CD4-positive, alpha-beta T cell treated with Interleukin-4 for 1 hour (primary cell): ENCODE results near the gene SLC5A9.
"Not testable (repeated sequence)": the region's sequence is repeated elsewhere in the genome, so short reads cannot be mapped to it uniquely, and the experiment has no call there.

ENCODE experiments used
- DNase-seq, 2 donors: peaks; one replicate each; pipeline ENCODE4 v3.0.0-alpha.2; 2020 to 2022

The SLC5A9 gene

DNA sequence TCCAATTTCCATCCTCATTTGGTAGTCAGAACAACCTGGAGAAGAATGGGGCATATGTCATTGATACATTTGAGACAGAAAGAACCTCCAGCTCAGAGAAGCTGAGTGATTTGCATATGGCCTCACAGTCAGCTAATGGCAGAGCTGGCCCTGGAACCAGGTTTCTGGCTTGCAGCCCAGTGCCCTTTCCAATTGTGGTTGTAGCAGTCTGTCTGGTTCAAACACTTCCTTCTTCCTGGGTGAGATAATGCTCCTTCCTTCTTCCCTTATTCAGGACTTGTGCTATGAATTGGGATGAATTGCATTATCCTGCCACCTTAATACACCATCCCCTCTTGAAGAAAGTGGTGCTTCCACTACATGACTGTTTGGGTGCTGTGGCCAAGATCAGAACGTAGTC is 24.2 kb downstream of the SLC5A9 start:
- DNase-seq: no peak

DNA sequence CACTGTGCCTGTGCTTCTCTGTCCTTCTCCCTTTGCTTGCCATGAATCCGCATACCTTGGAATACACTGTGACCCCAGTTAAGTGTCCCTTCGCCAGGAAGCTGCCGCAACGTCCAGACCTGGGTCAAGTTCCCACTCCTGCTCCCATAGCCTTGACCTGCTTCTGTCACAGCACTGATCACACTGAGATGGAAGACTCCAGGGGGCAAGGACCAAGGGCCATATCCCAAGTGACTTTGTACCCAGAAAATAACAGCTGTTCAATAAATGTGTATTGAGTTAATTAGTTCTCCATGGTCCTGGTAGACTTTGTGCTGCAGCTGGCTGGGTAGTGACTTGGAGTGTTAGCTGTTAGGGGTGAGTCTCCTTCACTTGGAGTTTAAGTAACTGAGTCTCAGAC is 25.8 kb downstream of the SLC5A9 start:
- no peak for DNase-seq

DNA sequence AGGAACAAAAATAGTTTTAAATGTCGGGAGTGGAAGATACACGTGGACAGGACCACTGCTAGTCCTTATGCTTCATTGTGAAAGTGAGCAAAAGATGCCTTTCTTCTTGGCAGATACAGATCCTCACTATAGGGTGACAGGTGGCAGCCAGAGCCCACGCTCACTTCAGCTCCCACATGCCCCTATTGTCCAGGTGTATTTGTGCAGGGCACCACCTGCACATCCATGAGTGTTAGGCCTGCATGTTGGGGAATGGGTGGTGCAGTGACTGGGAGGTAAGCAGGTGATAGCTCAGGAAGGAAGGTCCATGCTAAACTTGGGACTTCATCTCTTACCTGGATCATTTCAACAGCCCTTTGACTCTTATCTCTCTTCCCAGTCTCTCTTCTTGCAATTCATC is 27.4 kb downstream of the SLC5A9 start:
- DNase-seq: no peak

DNA sequence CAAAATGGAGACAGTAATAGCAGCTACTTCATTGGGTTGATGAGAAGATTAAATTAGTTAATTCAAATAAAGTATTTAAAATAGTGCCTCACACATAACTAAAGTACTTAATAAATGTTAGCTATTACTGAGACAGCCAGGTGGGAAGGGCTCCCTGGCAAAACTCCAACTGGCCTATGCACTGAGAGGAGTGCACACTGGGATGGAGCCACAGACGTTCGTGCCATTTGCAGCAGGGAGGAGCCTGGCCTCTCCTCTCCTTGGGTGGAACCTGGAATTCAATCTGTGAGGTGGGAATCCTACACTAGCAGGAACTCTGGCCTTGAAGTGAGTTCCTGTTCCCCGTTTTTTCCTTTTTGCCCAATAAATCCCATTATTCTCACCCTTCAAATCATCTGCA is 28.1 kb downstream of the SLC5A9 start:
- no peak for DNase-seq

DNA sequence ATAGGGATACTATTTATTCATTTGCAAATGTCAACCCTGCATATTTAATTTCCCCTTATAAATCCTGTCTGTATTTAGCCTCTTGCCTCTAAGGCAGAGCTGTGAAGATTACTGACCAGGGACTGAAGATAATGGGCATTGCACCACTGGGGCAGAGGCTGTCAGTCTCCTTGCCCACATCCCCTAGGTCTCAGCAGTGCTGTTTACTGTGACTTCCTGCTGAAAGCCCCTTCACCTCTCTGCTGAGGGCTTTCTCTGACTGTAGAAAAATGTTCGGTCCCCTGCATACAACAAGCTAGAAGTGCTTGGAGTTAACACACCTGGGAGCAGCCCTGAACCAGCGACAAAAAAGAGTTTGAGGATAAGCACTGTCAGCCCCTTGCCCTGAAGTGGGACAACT is 28.8 kb downstream of the SLC5A9 start:
- no peak for DNase-seq

DNA sequence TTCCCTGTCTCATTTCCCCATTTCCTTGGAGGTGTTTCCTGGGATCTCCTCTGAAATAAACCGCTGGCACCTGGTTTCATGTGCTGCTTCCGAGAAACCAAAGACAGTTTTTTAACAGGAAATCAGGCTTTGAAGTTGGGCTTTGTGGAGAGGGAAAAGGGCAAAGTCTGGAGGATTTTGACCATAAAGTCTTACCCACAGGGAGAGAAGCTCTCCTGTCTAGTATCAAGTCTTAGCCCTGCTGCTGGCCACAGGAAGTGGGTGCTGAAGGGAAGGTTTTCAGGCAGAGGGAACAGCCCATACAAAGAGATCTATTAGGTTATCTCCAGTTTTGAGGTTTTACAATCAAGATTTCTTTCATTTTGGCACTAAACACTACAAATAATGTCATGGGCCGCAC is 29.3 kb downstream of the SLC5A9 start:
- no peak for DNase-seq

DNA sequence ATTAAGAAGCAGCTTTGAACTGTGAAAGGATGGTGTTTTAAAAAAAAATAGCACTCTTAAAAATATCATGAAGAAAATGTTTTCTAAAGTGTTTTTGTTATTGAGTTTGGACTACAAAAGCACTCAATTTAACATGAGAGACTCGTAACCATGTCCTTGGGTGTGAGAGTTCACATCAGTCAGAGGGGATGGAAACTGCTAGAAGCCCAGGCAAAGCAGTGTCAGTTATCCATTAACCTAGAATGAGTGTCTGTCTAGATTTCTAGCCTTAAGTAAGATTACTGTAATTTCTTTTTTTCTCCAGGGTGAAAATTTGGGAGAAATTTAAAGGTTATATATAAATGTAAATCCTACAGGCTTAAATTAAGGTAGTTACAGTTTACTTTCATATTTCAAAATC is 31.7 kb downstream of the SLC5A9 start:
- DNase-seq: no peak

DNA sequence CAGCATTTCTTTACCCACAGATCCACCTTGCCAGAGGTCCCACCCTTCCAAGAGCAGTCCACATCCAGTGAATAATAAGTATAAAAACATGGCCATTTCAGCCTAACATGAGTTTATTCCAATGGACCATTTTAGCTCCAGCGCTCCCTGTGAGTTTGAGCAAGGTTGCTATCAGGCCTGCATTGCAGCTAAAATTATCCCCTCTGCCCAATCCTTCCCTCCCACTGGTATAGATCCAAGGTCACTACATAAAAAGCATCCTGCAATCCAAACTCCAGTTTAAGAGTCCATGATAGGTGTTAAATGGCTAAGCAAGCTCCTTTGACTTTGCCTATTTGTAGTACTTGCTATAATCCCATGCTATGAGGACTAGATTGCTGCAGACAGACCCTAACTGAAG is 35.6 kb downstream of the SLC5A9 start:
- DNase-seq: no peak

DNA sequence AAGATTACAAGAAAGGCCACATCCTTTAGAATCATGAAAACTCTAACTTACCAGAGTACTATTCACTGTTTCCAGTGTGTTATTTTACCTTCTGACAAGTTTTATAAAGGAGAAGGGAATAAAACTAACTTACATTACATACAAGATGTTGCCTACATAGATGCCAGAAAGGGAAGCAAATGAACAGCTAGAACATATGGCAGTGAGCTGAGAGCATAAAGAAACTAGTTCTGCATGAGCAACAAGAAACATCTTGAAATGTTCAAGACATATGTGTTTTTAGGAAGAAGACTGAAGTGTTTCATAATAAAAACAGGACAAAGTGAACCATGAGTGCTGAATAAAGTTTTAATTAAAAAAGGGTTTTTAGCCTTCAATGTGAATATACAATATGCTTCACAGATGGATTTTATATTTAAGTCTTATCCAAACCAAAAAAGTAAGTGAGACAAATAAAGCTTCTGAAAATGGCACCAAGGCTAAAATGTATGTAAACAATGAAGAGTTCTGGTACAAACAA is 39.4 kb downstream of the SLC5A9 start:
- no peak for DNase-seq

DNA sequence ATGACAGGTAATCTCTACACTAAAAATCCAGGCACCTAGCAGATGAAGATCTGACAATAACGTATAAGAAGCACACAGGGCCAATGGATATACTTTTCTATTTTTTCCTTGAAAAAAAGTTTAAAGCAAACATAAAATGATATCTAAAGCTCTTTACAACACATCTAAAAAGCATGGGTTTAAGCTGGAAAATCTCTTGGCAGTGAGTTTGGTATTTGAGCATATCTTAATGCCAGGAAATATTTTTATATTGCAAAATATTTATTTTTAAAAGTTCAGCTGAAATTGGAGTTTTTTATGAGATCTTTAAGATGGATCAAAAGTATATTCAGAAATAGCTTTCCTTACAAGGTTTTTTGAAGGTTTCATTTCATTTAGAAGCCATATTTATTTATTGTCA is 40.5 kb downstream of the SLC5A9 start:
- no peak for DNase-seq

DNA sequence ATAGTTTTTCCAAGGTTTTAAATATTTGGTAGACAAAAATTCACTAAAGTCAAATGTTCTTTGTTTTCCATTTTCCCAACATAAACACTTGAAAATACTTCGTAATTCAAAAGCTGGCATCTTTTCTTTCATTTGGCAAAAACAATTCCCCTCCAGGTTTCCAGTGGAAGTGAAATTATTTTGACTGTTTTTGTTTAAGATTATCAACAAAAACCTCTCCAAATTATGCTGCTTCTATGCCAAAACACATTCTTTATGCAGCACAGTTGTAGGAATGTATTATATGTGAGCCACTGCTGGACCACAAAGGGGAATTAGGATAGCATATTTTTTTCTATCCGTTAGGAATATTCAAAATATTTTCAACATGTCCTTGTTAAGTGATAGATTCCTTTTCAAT is 44.1 kb downstream of the SLC5A9 start:
- no peak for DNase-seq

DNA sequence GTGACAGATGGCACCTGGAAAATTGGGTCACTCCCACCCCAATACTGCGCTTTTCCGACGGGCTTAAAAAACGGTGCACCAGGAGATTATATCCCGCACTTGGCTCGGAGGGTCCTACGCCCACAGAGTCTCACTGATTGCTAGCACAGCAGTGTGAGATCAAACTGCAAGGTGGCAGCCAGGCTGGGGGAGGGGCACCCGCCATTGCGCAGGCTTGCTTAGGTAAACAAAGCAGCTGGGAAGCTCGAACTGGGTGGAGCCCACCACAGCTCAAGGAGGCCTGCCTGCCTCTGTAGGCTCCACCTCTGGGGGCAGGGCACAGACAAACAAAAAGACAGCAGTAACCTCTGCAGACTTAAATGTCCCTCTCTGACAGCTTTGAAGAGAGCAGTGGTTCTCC is 54.9 kb downstream of the SLC5A9 start:
- not testable (repeated sequence) for DNase-seq

DNA sequence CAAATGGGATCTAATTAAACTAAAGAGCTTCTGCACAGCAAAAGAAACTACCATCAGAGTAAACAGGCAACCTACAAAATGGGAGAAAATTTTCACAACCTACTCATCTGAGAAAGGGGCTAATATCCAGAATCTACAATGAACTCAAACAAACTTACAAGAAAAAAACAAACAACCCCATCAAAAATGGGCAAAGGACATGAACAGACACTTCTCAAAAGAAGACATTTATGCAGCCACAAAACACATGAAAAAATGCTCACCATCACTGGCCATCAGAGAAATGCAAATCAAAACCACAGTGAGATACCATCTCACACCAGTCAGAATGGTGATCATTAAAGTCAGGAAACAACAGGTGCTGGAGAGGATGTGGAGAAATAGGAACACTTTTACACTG is 59.8 kb downstream of the SLC5A9 start:
- not testable (repeated sequence) for DNase-seq

DNA sequence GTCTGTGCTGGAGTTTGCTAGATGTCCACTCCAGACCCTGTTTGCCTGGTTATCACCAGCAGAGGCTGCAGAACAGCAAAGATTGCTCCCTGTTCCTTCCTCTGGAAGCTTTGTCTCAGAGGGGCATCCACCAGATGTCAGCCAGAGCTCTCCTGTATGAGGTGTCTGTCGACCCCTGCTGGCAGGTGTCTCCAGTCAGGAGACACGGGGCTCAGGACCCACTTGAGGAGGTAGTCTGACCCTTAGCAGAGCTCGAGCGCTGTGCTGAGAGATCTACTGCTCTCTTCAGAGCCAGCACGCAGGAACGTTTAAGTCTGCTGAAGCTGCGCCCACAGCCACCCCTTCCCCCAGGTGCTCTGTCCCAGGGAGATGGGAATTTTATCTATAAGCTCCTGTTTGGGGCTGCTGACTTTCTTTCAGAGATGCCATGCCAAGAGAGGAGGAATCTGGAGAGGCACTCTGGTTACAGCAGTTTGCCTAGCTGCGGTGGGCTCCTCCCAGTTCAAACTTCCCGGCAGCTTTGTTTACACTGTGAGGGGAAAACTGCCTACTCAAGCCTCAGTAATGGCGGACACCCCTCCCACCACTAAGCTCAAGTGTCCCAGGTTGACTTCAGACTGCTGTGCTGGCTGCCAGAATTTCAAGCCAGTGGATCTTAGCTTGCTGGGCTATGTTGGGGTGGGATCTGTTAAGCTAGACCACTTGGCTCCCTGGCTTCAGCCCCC is 62.3 kb downstream of the SLC5A9 start:
- DNase-seq: not testable (repeated sequence)

DNA sequence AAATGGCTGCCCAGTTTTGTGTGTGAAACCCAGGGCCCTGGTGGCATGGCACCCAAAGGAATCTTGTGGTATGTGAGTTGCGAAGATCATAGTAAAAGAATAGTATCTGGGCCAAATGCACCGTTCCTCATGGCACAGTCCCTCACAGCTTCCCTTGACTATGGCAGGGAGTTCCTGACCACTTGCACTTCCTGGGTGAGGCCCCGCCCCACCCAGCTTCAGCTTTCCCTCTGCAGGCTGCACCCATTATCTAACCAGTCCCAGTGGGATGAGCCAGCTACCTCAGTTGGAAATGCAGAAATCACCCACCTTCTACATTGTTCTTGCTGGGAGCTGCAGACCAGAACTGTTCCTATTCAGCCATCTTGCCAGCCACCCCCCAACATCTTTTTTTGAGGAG is 63.0 kb downstream of the SLC5A9 start:
- DNase-seq: no peak

DNA sequence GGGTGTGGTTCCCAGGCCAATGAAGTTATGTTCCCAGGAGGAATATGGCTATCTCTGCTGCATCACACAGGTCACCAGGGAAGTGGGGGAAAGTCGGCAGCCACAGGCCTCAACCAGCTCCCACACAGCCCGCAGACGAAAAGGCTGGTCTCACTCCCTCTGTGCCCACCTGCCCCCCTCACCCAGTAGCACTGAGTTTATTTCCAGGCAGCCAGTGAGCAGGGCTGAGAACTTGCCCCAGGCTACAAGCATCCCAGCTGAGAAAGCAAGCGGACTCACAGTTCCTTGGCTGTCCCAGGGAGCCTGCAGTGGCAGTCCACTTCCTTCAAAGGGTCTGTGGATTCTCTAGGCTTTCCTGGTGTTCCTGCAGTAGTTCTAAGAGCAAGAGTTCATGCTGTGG is 68.9 kb downstream of the SLC5A9 start:
- DNase-seq: no peak

DNA sequence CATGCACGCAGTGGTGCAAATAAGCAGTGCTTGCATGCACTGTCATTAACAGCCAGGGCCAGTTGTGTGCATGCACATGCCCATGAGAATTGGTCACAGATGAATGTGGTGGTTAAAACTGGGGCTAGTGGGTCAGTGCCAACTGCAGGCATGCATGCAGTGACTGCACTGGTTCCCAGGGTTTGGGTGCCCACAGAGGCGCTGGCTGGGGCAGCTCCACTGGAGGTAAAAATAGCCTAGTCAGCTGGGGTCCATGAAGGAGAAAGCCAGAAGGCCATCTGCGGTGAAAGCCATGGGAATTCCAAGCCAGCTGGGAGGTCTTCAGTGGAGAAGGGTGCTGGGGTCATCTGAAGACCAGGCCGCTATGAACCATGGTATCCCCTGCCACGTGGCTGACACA is 70.2 kb downstream of the SLC5A9 start:
- DNase-seq: no peak

DNA sequence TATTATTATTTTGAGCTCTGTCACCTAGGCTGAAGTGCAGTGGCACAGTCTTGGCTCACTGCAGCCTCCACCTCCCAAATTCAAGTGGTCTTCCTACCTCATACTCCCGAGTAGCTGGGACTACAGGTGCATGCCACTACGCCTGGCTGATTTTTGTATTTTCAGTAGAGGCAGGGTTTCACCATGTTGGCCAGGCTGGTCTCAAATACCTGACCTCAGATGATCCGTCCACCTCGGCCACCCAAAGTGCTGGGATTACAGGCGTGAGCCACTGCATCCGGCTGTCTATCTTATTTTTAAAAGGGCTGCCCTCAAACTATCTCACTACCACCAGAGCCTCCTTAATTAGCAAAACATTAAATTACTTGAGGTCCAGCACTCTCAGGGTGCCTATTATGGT is 71.6 kb downstream of the SLC5A9 start:
- not testable (repeated sequence) for DNase-seq

DNA sequence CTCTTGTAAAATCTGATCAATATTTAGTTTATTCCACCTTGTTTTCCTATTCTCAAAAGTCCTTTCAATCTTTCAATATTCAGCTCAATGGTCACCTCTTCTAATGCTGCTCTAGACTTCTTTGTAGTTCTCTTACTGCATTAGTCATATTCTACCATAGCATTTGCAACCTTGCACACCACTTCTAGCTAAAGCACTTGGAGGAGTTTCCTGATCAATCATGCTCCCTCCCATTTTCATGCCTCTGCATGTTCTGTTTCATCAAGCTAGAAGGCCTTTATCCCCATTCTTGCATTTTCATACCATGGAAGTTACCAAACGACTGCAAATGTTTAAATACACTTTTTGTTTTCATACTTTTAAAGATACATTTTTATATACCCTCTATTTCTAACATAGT is 72.1 kb downstream of the SLC5A9 start:
- no peak for DNase-seq
